NOMO-1 treated with DMSO at 0.1 percent for 48 hours (cell line): Measurements from ENCODE around the gene IGSF3.
"Not testable (repeated sequence)": the region's sequence is repeated elsewhere in the genome, so short reads cannot be mapped to it uniquely, and the experiment has no call there.

Experiments
- DNase-seq: peaks from one replicate; lab custom pipeline; 2025; ENCODE audit not compliant: unreplicated experiment; lab: John Stamatoyannopoulos, UW

Gene IGSF3

DNA sequence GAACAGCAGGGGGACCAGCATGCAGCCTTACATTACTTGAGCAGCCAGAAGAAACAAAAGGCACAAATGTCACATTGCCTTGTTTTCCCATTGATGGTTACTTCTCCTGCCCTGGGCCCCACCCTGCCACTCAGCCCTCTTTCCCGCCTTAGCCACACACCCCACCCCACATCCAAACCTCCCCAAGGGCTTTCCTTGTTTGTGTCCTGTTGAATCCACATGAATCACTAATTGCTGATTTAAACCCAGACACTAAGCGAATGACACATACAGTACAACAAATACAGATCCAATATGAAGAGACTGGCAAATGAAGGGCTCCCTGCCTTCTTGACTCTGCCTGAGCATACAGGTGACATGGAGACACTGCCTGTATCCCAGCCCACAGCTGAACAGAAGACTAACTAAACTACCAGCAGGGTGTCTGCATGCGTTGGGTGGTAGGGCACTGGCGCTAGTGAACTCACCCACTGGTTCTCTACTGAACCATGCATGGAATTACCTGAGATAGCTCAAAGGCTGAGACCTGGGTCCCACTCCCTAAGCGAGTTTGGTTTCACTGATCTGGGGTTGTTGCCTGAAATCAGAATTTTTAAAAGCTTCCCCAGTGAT is 3.1 kb downstream of the IGSF3 start:
- no peak for DNase-seq

DNA sequence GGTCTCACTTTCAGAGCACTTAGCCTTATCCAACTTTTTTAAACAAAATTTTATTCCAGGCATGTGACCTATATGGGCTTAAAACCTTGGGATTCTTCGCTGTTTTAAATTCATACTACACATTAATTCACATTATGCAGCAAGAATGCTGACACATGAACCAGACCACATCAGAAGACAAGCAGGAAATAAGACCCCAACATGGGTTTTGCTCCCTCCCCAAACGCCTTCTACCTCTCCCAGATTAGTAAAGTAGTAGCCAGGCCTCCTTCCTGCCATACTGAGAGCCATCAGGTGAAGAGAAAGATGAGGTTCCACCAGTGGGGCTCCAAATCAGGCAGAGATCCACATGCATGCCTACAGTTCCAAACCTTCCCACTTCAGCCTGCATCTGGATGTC is 3.7 kb downstream of the IGSF3 start:
- DNase-seq = no peak

DNA sequence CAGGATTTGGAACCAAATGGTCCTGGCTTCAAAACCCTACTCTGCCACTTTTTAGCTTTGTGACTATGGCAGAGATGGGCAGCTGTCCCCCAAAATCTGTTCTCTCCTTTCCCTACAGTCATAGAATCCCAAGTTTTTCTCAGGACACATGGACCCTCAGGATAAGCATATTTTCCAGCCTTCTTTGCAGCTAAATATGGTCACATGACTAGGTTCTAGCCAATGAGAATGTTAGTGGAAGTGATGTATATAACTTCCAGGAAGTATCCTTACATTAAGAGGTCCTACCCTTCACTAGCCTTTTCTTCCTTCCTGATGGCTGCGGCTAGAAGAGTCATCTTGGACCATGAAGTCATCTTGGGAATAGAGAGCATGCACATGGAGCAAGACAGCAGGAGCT is 5.9 kb downstream of the IGSF3 start:
- DNase-seq = no peak

DNA sequence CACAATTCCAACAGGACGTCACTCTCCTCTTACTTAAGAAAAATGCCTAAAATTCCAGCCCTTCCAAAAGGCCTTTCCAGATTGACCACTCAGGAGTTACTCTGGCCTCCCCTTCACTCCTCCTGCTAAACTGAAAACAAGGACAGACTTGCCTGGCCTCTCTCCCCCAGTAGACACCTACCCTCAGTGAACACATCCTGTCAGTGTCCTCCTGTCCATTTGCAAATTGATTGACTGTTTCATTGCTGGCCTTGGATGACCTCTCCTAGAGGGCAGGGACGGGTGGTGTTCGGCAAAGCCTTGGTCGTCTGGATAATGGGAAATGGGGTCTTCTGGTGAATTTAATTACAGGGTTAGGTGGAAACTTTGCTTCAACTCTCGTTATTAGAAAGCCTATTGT is 8.9 kb downstream of the IGSF3 start:
- DNase-seq = not testable (repeated sequence)

DNA sequence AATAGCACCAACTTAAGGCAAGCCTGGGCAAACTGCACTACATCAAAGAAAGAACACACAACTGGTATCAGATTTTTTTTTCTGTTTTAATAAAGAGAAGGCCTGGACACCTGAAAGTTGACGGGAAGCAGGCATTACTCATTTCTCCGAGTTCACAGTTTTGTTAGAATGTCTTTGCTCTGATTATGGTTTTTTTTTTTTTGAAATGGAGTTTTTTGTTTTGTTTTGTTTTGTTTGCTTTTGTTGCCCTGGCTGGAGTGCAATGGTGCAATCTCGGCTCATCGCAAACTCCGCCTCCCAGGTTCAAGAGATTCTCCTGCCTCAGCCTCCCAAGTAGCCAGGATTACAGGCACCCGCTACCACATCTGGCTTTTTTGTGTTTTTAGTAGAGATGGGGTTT is 9.7 kb downstream of the IGSF3 start:
- not testable (repeated sequence) for DNase-seq

DNA sequence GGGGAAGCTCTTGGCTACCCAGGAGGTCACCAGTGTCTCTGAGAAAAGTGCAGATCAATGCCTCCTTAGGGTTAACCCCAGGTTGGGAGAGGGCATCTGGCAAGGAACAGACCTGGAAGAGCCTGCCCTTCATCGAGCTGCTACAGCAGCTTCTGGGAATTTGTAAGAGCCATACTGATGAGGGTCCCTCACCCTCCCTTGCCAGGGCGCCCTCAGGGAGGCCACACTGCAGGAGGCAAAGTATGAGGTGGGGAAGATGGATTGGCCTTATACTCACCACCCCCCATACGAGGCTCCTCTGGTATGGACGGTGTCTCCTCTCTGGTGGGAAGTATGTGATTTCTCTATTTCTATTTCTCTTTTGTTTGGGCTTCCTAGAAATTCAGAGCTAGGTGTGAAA is 13.2 kb downstream of the IGSF3 start:
- no peak for DNase-seq

DNA sequence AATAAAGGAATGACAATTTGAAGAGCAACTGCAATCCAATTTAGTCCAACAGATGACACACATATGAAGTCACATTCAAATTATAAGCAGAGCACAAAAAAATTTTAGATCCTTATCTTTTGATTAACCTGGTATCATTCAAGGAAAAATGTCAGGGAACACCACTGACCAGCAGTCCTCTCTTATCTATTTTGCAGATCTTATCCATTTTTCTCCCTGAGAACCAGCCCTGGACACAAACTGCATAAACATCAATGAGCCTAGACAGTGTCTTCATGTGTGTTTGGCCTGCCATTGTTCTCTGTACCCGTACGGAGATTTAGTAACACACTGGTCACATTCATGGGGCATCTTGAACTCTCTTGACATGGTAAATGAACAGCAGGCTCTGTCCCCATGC is 14.9 kb downstream of the IGSF3 start:
- DNase-seq = not testable (repeated sequence)

DNA sequence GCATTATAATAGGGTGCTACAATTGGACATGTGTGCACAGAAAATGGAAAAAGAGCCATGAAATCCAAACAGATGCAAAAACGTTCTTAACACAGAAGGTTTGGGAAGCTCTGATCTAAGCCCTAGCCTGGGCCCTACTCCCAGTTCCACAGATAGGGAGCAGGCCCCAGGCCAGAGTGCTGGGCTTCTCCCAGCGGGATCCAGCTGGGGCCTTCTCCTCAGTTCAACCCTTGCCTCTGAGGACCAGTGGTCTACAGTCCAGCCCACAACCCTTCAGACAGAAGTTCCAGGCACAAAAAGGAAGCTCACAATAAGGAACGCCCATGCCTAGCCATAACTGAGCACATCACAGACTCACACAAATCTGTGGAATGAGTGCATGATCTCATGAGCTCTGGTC is 16.8 kb downstream of the IGSF3 start:
- DNase-seq = not testable (repeated sequence)

DNA sequence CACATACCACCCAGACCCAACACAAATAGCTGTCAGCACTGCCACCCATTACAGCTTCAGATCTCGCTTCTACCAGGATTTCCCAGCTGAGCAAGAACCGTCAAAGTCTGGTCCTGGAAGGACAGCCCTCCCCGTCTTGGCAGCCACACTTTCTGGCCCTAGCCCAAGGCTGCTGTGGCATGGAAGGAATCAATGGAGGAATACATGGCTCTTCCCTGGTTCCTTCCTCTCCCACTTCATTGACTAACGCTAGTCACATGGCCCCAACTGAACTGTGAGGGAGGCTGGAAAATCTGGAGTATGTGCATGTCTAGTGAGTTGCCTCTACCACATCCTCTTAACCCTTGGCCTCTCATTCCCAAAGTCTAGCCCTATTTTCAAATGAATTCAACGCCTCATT is 18.5 kb downstream of the IGSF3 start:
- DNase-seq = not testable (repeated sequence)

DNA sequence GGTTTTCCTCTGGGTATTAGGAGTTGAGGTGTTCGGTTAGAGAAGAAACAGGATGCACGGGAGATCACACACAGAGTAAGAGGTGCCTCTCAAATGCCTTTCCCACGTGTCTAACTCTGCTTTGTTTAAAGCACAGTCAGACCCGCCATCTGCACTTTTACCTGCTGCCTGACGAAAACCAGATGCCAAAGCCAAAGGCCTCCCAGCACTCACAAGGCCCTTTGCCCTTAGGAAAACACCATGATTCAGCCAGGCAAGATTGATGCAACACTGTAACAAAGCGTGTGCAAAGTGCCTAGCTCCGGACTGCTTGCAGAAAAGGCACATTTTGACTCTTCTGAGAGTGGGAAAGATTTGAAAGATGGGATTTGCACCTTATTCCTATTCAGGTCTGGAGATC is 19.2 kb downstream of the IGSF3 start:
- not testable (repeated sequence) for DNase-seq

DNA sequence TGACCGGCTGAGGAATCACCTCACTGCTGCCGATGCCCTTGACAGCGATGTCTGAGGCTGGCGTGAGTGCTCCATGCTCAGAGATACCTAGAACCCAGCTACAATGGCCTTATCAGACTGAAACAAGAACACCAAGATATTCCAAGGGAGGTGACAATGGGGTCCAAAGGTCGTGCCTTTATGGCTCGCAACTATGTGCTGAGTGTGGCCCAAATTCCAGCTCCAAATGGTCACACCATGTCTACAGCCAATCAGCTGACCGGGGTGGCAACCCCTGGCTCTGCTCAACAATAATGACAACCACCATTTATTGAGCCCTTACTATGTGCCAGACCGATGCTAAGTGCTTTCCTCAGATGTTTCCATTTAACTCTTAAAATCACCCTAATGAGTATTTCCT is 20.3 kb downstream of the IGSF3 start:
- not testable (repeated sequence) for DNase-seq

DNA sequence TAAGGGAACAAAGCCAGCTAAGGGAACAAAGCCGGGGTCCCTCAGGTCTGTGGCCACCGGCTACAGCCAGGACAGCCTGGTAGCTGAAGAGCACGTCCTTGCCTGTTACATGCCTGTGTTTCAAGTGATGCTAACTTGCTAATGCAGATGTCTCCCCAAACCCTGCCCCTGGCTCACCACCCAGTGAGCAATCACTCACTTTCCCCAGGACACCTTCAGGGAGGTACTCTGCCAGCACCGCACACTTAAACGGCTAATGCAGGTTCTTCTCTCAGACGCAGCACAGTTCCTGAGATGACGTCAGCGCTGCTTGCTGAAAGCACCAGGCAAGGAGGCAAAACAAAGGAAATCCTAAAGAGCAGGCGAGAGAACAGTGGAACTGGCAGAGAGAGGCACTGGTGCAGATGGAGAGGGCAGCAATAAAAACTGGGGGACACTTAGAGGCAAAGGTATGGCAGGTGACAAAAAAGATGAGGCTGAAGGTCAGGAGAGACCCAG is 20.8 kb downstream of the IGSF3 start:
- not testable (repeated sequence) for DNase-seq

DNA sequence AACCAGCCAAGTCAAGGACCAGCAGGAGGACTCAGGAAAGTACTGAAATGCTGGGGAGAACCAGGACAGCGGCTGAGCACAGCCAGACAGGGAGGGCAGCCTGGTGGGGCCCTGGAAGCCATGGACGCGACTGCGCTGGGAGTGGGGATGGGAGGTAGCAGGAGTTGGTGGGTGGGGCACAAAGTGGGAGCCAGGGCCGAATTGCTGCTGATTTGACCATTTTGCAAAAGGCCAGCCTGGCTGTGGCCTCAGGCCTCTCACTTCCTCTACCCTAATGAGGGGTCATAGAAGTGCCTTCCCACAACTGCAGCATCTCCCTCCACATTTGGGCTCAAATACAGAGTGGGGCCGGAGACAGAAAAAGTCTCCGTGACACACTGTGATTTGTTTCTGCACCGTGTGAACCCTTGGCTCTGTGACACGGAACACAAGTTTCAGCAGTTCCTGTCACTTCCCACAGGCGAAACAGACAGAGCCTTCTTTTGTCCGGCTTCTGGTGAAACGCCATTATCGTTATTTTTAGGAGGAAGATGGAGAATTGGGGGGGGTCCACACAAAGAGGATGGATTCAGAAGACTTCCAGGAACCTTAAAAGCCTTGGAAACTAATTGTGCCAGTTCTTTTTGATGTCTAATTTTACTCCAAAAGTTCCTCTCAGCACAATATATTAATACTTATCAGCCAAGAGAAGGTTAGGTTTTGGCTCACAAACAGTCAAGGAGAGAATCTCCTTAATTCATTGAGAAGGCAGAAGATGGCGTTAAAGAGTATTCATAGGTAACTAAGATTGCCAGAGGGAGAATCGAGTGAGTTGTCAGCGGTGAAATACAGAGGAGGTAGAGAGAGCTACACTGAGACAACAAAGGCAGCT is 21.5 kb downstream of the IGSF3 start:
- not testable (repeated sequence) for DNase-seq

DNA sequence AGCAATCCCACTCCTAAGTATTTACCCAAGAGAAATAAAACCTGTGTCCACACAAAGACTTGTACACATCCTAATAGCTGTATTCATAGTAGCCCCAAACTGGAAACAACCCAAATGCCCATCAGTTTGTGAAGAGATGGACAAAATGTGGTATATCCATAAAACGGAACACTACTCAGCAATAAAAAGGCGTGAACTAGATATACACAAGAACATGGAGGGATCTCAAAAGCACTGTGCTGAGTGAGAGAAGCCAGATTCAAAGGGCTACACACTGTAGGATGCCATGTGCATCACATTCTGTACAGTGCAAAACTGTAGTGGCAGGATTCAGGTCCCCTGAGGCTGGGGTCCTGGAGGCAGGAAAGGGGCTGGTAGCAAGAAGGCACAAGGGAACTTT is 22.5 kb downstream of the IGSF3 start:
- DNase-seq = not testable (repeated sequence)

DNA sequence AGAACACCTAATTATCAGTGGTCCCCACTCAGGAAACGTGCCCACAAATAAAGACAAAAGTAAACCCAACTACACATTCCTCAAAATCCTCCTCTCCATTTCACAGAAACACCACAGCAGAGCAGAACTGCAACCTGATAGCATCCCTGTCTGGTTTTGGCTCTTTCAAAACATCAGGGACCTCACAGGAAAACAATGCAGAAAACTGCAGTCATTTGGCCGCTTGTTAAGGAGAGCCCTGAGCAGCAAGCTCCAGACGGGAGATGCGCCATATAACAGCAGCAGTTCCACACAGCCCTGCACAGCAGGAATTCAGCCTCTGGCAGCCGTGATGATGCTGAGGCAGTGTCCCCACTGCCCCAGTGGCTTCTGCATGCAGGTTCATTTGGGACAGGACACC is 23.4 kb downstream of the IGSF3 start:
- DNase-seq = not testable (repeated sequence)

DNA sequence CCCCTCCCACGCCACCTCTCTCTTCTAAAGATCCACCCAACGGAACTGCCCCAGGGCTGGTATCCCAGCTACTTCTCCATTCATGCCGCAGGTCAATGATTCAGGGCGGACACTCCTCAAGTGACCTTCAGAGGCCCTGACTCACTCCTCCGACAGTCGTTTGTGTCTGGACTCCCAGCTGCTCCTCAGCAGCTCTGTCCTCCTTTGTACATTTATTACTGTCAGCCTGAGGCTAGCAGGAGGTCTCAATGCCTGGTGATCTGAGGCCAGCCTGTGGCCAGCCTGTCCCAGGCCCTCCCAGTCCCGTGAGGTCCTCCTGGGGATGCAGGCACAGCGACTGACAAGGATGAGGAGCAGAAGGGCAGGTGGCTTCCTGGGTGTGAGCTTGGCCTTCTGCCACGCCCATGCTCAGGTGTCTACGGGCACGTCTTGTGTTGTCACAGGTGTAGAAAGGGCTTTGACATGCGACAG is 24.2 kb downstream of the IGSF3 start:
- not testable (repeated sequence) for DNase-seq

DNA sequence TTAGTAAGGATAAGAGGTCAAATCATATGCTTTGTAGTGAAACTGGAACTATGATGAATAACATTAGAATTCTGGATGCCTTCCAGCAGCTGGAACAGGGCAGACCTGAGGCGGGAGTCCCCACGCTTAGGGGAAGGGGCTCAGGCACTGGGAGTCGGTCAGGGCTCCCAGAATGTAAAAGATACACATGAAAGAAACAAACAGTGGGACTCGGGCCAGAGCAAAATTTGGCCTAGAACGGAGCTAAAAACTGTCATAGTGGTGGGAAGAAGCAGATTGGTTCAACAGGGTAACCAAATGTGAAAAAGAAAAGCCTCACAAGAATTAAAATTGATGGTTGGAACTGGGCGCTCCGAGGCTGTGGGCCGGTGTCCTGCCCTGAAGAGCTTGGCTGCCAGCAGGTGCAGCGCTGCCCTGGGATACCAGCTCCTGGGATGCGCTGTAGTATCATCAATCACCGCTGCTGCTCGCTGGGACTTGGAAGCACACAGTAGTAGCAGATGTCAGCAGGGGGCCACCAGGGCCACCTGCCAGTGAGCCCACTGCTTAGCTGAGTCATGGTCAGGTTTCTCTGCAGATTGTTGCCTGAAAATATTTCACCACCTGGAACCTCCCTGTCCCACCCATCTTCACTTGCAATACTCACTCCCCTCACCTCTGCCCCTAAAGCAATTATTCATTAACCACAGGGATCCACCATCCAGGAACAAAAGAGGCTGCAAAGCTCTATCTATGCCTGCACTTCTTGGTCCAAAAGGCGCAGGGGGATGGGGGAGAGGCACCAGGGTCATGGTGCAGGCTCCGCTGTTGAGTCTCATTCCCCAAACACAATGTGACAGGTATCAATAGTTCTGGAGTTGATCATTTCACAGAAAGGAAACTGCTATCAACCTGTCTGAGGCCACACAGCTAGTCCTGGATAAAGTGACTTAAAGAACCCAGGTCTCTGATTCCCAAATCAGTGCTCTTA is 24.9 kb downstream of the IGSF3 start:
- not testable (repeated sequence) for DNase-seq

DNA sequence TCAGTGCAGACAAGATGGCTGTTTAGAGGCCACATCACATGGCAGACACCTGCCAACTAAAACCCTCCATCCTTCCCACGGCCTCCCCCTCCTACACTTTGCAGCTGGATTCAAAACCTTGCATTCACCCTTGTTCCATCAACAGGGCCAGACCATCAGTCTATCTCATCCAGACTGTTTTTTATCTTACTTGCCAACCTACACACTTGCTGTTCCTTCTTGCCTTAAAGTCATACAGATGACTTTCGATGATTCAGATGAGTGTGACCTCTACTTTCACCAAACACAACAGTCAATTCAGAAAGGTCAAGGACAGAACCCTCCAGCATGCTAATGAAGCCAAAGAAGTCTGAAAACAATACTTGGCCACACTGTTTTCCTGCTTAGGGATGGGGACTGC is 29.9 kb downstream of the IGSF3 start:
- DNase-seq = not testable (repeated sequence)

DNA sequence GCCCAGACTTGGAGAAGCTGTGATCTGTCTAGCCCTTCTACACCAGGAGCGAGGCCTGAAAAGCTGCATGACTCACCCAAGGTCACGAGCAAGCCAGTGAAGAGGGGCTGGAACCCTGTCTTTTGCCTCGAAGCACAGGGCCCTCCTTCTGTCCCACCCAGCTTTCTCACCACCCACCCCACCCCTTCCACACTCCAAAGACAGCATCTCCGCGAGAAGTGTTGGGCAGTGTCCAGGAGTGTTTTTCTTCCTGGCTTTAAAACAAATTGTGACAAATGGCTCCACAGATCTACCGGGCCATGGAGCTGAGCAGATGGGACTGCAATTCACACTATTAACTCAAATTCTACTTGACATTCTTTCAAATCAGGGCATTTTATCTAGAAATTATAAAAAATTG is 30.9 kb downstream of the IGSF3 start:
- not testable (repeated sequence) for DNase-seq

DNA sequence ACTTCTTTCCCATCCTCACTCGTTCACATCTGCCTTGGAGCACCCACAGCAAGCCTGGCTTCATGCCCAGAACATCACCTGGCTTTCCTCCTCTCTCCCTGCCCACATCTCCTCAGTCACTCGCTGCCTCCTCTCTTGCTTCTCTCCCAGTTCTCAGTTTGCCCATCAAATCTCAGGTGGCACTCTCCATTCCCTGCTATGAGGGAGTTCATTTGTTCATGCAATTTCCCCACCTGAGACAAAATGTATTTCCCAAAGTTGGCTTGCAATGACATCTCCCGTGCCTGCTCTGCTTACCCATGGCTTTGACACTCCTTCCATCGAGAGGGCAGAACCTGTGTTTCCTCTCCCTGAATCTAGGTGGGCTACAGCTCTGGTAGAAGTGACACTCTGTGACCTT is 33.1 kb downstream of the IGSF3 start:
- not testable (repeated sequence) for DNase-seq
